NCI-H128 (cell line): ENCODE measurements around the gene WDR1.

Experiments
- DNase-seq: peaks from one replicate; lab custom pipeline; 2025; ENCODE audit not compliant: unreplicated experiment; lab: John Stamatoyannopoulos, UW

Gene WDR1

DNA sequence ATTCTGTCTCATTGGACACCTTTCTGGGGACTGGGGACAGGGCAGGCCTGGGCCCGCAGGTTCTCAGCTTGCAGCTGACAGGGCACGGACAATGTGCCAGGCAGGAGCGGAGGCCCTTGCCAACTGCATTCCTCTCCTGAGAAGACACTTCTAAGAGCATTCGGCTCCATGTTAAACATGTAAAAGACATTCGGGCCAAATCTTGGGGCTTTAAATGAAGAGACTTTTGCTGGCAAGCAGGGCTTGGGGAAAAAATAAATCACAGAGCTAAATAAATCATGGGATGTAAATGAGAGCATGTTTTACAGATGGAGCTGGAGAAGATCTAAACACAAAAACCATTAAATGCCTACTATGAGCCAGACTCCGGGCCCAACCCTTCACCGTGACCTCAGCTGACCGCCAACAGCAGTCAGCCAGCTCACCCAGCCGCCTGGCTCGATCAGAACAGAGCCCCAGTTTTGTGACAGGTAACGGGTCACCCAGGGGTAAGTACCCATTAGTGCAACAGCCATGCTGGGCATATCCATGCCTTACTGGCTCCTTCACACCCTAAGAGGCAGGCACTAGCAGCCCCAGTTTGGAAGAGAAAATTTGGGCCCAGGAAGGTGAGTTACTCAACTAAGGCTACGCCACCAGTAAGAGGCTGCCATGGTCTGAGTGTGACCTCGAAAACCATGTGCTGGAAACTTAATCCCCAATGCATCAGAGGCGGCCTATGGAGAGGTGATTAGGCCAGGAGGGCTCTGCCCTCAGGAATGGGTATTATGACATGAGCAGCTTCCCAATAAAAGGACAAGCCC is 14.7 kb downstream of the WDR1 start:
- no peak for DNase-seq

GRCh38 chr4:10100734-10101216 is 15.8 kb downstream of the WDR1 start:
- DNase-seq: no peak

DNA sequence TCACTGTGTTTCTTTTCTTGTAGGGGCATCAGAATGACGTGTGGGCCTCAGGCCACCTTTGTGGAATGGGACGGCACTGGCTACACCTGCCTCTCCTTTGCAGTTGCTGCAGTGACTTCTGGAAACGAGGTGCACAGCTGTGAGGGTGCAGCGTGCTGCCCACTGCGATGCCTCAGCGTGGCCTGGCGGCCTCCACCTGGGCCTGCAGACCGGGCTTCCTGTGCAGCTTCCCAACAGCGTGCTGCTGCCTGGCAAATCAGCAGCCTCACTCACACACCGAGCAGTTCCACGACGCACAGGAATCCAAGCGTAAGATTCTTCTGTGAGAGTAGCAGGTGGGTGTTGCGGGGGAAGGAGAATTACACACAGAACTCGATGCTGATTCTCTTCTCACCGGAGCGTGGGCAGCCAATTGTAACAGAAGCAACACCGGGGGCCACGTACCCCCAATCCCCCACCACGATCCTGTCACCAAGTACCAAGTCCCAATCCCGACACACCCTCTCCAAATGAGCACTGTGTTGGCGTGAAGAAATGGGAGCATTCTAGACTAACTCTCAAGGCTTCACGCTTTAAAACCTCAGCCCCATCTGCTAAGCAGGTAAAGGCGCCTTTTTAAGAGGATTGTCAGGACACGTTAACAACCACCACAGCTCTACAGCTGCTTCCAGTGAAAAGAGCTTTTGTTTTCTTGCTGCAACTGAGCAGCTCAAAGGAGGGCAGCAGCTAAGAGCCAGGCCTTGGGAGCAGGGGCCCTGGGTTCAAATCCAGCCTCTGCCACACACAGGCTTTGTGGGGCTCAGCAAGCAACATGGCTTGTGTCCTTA is 16.9 kb downstream of the WDR1 start:
- no peak for DNase-seq

GRCh38 chr4:10098780-10099160 is 17.8 kb downstream of the WDR1 start:
- DNase-seq: no peak

- DNase-seq: no peak
Measured at GRCh38 chr4:10097906-10098779, 18.5 kb downstream of the WDR1 start.

- DNase-seq: no peak
Measured at GRCh38 chr4:10096978-10097335, 19.6 kb downstream of the WDR1 start.

DNA sequence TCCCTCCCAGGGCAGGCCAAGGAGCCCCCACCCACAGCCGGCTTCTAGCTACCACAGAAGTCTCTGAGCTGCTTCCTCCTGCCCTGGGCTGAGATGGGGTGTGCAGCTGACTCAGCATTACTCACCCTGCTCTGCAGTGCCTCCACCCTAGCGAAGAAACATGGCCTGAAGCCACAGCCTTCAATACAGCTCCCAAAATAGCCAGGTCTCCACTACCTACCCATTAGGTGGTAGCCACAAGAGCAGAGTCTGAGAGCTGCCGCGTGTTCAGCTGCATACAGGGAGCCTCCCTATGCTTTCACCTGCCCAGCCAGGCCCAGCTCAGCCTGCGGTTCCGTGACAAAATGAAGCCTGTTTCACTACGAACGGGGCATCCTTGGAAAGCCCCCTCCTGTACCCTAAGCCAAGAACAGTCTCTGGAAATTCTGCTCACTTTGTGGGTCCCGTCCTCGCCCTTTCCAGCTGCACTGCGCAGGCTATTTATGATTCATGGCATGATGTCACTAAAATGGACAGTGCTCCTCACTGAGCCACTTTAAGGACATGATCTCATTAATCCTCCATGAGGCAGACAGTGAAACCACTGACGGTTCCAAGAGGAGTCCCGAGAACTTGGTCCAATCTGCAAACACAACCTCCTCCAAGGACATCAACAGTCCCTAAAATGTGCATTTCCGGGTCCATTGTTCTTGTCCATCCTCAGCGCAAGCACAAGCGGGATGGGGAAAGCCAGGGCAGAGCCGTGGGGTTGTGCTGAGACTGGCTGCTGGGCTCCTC is 20.2 kb downstream of the WDR1 start:
- no peak for DNase-seq

DNA sequence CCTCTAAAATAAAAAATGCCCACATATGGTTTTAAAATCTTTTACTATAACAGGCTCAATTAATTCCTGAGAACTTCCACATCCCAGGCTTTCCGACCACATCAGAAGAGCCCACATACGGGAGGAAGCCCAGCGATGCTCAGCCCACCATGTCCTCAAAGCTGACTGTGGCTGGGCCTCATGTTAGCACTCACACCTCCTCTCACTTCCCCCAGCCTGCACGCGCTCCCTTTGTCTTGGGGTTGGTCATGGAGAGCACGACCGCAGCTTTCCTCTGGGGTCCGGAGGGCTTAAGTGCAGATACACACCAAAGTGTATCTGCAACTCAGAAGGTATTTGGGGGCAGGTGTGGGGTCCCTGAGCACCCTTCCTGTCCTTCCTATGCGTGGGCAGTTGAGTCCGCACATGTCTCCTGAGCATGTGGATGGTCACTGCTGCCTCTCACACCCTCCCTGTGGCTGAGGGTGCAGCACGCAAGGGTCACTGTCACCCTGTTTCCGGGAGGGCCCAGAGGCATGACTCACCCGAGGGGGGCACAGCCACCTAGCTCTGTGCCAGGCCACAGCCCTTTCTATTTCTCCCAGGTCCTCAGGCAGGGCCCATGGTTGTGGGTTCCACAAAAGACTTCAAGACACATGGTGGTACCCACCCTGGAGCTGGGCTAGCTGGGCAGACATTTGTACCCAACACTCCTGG is 21.2 kb downstream of the WDR1 start:
- no peak for DNase-seq

DNA sequence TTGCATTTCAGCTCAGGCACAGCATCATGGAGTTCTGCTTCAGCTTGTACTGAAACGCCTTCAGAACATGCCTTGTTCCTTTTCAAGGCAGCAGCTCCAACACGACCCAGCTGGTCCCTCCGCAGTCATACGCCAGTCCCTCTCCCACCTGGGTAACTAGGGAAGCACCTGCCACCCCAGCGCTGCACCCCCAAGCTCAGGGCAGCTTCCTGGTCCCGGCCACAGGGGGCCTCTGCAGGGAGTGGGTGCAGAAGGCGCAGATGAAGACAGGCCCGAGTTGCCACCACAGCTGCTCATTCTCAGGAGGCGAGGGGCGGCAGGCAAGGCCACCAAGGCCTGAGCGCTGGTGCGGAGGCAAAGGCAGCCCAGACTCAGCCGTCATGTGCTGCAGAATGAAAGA is 21.8 kb downstream of the WDR1 start:
- DNase-seq: no peak

DNA sequence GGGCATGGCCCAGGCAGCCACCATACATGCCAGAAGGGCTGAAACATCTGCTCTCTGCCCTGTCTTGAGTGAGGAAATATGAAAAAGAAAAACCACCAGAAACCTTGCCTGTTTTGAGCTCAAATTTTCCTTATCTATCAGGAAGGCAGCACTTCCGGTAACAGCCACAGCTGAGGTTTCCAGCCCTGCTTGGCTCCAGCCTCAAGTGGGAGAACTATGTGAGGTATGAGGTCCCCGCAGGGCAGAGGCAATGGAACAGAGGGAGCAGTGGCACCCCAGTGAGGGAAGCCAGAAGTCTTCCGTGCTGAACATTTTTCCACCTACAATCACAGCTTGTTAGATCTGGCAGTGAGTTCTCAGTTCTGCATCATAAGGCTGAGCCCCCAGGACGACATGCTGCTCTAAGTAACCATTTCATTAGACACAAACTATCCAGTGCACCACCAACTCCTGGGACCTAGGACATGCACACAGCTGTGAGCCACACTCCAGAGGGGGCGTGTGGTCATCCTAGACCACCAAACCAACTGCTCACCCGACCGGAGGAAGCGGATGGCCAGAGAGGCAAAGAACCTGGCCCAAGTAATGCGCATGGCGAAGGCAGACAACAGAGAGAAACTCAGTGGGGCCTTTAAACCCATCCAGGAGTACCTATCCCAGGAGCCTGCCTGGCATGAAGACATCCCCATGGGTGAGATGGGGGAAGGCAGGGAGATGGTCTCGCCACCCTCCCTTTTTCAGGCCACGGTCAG is 22.6 kb downstream of the WDR1 start:
- no peak for DNase-seq

GRCh38 chr4:10093271-10093621 is 23.4 kb downstream of the WDR1 start:
- DNase-seq: no peak

GRCh38 chr4:10092481-10093270 is 23.9 kb downstream of the WDR1 start:
- DNase-seq: no peak

DNA sequence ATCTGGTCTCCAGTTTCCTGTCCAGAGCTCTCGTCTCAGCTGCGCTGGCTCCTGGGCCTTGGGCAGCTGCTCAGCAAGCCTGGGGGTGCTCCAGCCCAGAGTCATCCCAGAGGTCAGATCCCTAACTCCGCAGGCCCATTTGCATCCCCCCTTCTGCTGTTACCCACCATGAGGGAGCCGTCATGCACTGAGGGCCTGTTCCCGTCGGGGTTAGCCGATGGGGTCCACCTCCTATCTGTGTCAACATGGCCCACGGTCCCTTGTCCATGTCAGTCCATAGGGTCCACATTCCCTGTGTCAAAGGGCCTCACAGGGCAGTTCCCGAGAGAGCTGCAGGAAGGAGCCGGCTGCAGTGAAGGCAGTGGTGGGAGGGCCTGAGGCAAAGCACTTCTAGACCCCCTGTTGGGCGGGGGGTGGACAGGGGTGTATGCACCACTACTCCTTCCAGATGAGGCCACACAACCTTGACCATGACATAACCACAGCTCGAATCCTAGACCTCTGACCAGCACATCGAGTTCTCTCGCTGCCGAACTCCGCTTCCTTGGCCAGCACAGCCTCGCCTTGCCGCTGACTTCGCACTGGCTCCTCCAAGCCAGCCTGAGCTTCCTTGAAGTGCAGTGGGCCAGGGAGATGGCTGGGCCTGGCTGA is 24.9 kb downstream of the WDR1 start:
- DNase-seq: no peak

DNA sequence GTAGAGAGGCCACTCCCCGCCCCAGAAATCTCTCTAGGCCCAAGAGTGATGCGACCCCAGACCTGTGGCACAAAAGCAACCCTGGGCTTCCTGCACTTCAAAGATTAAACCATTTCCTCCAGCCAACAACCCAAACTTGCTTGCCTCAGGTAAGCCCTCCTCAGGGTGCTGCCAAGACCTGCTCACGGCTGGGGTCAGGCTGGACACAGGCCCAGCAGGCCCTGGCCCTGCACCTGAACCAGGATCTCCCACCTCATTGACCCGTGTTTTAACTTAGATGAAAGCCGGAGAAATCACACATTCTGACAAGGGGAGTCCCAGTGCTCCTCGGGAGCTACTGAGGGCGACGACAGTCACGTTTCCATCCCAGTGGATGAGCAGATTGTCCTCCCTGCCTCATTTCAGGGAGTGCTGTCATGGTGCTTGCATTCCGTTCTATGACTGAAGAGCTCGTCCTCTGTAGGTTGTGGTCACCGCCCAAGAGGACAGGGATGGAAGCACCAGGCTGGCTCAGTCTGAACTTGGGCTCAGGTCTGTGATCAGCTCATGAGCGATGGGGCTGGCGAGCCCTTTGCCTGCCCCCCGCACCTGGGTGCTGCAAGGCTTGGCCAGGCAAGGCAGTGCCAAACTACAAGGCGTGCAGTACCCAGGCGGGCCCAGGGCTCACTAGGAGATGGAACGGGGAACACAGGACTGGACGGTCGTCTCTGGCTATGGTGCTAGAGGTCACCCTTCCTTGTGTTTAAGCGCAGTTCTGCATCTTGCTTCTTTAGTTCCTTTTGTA is 25.9 kb downstream of the WDR1 start:
- DNase-seq: no peak

DNA sequence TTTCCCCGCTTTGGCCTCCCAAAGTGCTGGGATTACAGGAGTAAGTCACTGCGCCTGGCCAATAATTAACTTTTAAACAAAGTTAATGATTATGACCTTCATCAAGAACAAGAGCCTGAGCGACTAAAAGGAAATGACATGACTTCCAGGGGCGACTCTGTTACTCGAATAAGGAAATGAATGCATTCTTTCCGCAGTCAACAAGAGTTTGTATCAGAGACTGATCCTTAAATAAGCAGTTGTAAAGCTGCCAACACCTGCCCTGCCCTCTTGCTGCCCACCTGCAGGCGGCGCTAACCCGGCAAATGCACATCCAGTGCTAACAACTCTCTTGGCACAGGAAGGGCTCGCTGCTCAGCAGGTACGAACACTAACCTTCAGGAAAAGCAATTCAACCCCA is 27.3 kb downstream of the WDR1 start:
- DNase-seq: no peak

- DNase-seq: no peak
Measured at GRCh38 chr4:10088135-10089010, 28.2 kb downstream of the WDR1 start.
